ENCODE results near the gene AFG3L2. TPM values are rescaled to one million over a fixed set of nuclear protein-coding genes. Genes with fewer than 3 reads are reported as not detected.
"Not testable (repeated sequence)": the region's sequence is repeated elsewhere in the genome, so short reads cannot be mapped to it uniquely, and the experiment has no call there.

Gene AFG3L2
- total and polyA plus RNA-seq, 2 of the 13 experiments (the other 11 are each of a cell fraction or from before 2014, with no cell fraction given) = 28.6 to 86.9 TPM

- Histone ChIP-seq H3K27ac (ENCODE audit: extremely low read length, insufficient read depth, low read length) (no peak overlapping the region), H3K9ac (ENCODE audit: insufficient read depth, low read depth, low read length) (no peak overlapping the region), H3K4me1 (ENCODE audit: insufficient read depth, low read length) (peaks cover 52% of the 10 kb centered on the region), H3K4me2 (ENCODE audit: low read depth, low read length) (peak overlapping the region; percentile 29; the same call in 1 of the 2 replicates), H3K27me3 (ENCODE audit: control insufficient read depth in 1 of 2, insufficient read depth in 2 of 2, low read length in 2 of 2) (peaks cover 0 to 4% of the 10 kb centered on the region in 2 experiments; a peak in 2 of 5 replicates), H2AFZ (ENCODE audit: low read length) (no peak overlapping the region), H3K4me3 (replicated peaks in 1 of 3; ENCODE audit: insufficient read depth in 1 of 3, low read depth in 2 of 3, low read length in 3 of 3) (no peak overlapping the region), H4K20me1 (ENCODE audit: insufficient read depth, low read length) (no peaks in the 10 kb centered on the region), H3K79me2 (ENCODE audit: insufficient read depth, low read length) (no peaks in the 10 kb centered on the region), H3K9me3 (ENCODE audit: low read length) (no peaks in the 10 kb centered on the region), H3K36me3 (replicated peaks in 1 of 2; ENCODE audit: control insufficient read depth in 1 of 2, insufficient read depth in 2 of 2, low read length in 2 of 2) (no peaks in the 10 kb centered on the region)
- intact Hi-C loops (cut with micrococcal nuclease; ENCODE audit: unreplicated experiment) (no loop called here), in situ Hi-C loops (cut with HindIII; ENCODE audit: extremely low pct_ligation_motif_present, low pct_unique_long_range_greater_than_20kb) (no loop called here)
- BruUV-seq (replicated peaks) = no TSS peak
- DNase-seq (ENCODE audit: low spot score) (no peak), ATAC-seq (peak; percentile 34; the same call in 2 of the 3 replicates), FAIRE-seq (no peak)
- TF ChIP-seq ZNF772 (CRISPR knock-in tag; IDR thresholded peaks at IDR 0.05) = no peak
- no peak for TF ChIP-seq ZNF639 (CRISPR knock-in tag; conservative IDR thresholded peaks at IDR 0.05)
- 0 out of 2 replicates have a peak, but pooled peaks have one; percentile 30 for TF ChIP-seq ZNF441 (CRISPR knock-in tag; IDR thresholded peaks at IDR 0.05; ENCODE audit: borderline replicate concordance)
- no peak for TF ChIP-seq CSRNP2 (CRISPR knock-in tag; conservative IDR thresholded peaks at IDR 0.05; ENCODE audit: low read depth)
- CTCF ChIA-PET (ENCODE audit: low intra/inter-chr PET ratio, low total read pairs) = no interaction called here
- WGBS (ENCODE audit: low lambda C conversion rate) = 24% methylated on average over 3 of the region's 3 CpGs
- POLR2A ChIA-PET = interaction anchor here (0.6 kb wide), 1 partner anchor 16 kb away, joined by 3 read pairs; no protein-coding TSS in a partner anchor
Measured at GRCh38 chr18:12411456-12411855, 34.4 kb upstream of the AFG3L2 start.

GRCh38 chr18:12410747-12411146 is 33.7 kb upstream of the AFG3L2 start:
- H3K9ac ChIP-seq (ENCODE audit: insufficient read depth, low read depth, low read length); H2AFZ ChIP-seq (ENCODE audit: low read length); in situ Hi-C loops (cut with HindIII; ENCODE audit: extremely low pct_ligation_motif_present, low pct_unique_long_range_greater_than_20kb); H3K27ac ChIP-seq (ENCODE audit: extremely low read length, insufficient read depth, low read length); H3K9me3 ChIP-seq (ENCODE audit: low read length); CTCF ChIA-PET (ENCODE audit: low intra/inter-chr PET ratio, low total read pairs); POLR2A ChIA-PET; BruUV-seq (replicated peaks); intact Hi-C loops (cut with micrococcal nuclease; ENCODE audit: unreplicated experiment); FAIRE-seq; H3K79me2 ChIP-seq (ENCODE audit: insufficient read depth, low read length); H3K36me3 ChIP-seq (replicated peaks in 1 of 2; ENCODE audit: control insufficient read depth in 1 of 2, insufficient read depth in 2 of 2, low read length in 2 of 2); H3K4me3 ChIP-seq (replicated peaks in 1 of 3; ENCODE audit: insufficient read depth in 1 of 3, low read depth in 2 of 3, low read length in 3 of 3); H4K20me1 ChIP-seq (ENCODE audit: insufficient read depth, low read length); TF ChIP-seq SOX13, LCORL, FOXA1, SOX6 (IDR thresholded peaks at IDR 0.05): not testable (repeated sequence)
- ATAC-seq (peak; percentile 47; the same call in 2 of the 3 replicates), DNase-seq (ENCODE audit: low spot score) (peak; percentile 79)
- Histone ChIP-seq H3K4me2 (ENCODE audit: low read depth, low read length) (peak overlapping the region; percentile 29; the same call in 1 of the 2 replicates), H3K27me3 (ENCODE audit: control insufficient read depth in 1 of 2, insufficient read depth in 2 of 2, low read length in 2 of 2) (peaks cover 0 to 11% of the 10 kb centered on the region in 2 experiments; a peak in 2 of 5 replicates), H3K4me1 (ENCODE audit: insufficient read depth, low read length) (peaks cover 54% of the 10 kb centered on the region)
- WGBS (ENCODE audit: low lambda C conversion rate) = 12% methylated on average over 9 of the region's 9 CpGs
- TF ChIP-seq SOX13 (CRISPR knock-in tag; conservative IDR thresholded peaks at IDR 0.05 in 1 of 2, IDR thresholded peaks at IDR 0.05 in 1 of 2) = peak in 1 of 2 experiments; percentile 49; a peak in 1 of 4 replicates
- TF ChIP-seq LCORL (CRISPR knock-in tag; IDR thresholded peaks at IDR 0.05) = 0 out of 2 replicates have a peak, but pooled peaks have one; percentile 13
- TF ChIP-seq YEATS4 (CRISPR knock-in tag; IDR thresholded peaks at IDR 0.05; ENCODE audit: borderline replicate concordance) = 0 out of 2 replicates have a peak, but pooled peaks have one; percentile 20
- peak; percentile 19; the same call in 1 of the 2 replicates for TF ChIP-seq ETV5 (CRISPR knock-in tag; IDR thresholded peaks at IDR 0.05; ENCODE audit: borderline replicate concordance)
- TF ChIP-seq RXRB (CRISPR knock-in tag; IDR thresholded peaks at IDR 0.05; ENCODE audit: borderline replicate concordance) = 0 out of 2 replicates have a peak, but pooled peaks have one; percentile 22
- peak; percentile 32; the same call in 1 of the 2 replicates for TF ChIP-seq SOX5 (CRISPR knock-in tag; IDR thresholded peaks at IDR 0.05; ENCODE audit: borderline replicate concordance)
- peak; percentile 63; the same call in 1 of the 2 replicates for TF ChIP-seq FOXA1 (CRISPR knock-in tag; IDR thresholded peaks at IDR 0.05)
- peak; percentile 27; the same call in 1 of the 2 replicates for TF ChIP-seq SOX6 (CRISPR knock-in tag; IDR thresholded peaks at IDR 0.05)
- peak; percentile 56 for TF ChIP-seq PITX1 (CRISPR knock-in tag; IDR thresholded peaks at IDR 0.05)

Data from HepG2 (cell line).